H9 (cell line): ENCODE results near the gene TOMT. TPM values are rescaled to one million over a fixed set of nuclear protein-coding genes. Genes with fewer than 3 reads are reported as not detected.

ENCODE experiments used
- DNase-seq: peaks from one replicate; pipeline ENCODE4 v3.0.0-alpha.2; 2017
- H2AFZ ChIP-seq: one replicate; pipeline ENCODE4 v1.6.1; 2013; ENCODE audit warnings: mild to moderate bottlenecking, low read length, control low read depth, moderate library complexity
- H2AK5ac ChIP-seq: 2 replicates; pipeline ENCODE4 v1.6.1; 2013; ENCODE audit warnings: low read length, control low read depth, mixed read lengths; ENCODE audit not compliant: insufficient read length
- H2BK120ac ChIP-seq: one replicate; pipeline ENCODE4 v1.6.1; 2013; ENCODE audit warnings: low read depth, mild to moderate bottlenecking, low read length, control low read depth, inconsistent platforms; ENCODE audit not compliant: poor library complexity, severe bottlenecking
- H2BK12ac ChIP-seq: 2 replicates; pipeline ENCODE4 v1.6.1; 2013; ENCODE audit warnings: low read length, control low read depth, mixed read lengths, low read depth; ENCODE audit not compliant: insufficient read length
- H2BK15ac ChIP-seq: 2 replicates; pipeline ENCODE4 v1.6.1; 2013; ENCODE audit warnings: low read depth, low read length, control low read depth
- H2BK20ac ChIP-seq: one replicate; pipeline ENCODE4 v1.6.1; 2013; ENCODE audit warnings: low read depth, mild to moderate bottlenecking, low read length, control low read depth, inconsistent platforms; ENCODE audit not compliant: poor library complexity, severe bottlenecking
- H2BK5ac ChIP-seq: 2 replicates; pipeline ENCODE4 v1.6.1; 2013; ENCODE audit warnings: low read length, control low read depth, mixed read lengths; ENCODE audit not compliant: insufficient read length
- H3K14ac ChIP-seq: 2 replicates; pipeline ENCODE4 v1.6.1; 2013; ENCODE audit warnings: low read length, control low read depth; ENCODE audit not compliant: insufficient read depth
- H3K18ac ChIP-seq: 2 replicates; pipeline ENCODE4 v1.6.1; 2013; ENCODE audit warnings: low read depth, mild to moderate bottlenecking, mixed read lengths, low read length, control low read depth; ENCODE audit not compliant: insufficient read length
- H3K23ac ChIP-seq: 2 replicates; pipeline ENCODE4 v1.6.1; 2013; ENCODE audit warnings: low read length, control low read depth, mixed read lengths, low read depth; ENCODE audit not compliant: insufficient read length
- H3K23me2 ChIP-seq: 2 replicates; pipeline ENCODE4 v1.6.1; 2013; ENCODE audit warnings: low read depth, mild to moderate bottlenecking, mixed read lengths, low read length, control low read depth; ENCODE audit not compliant: insufficient read length, poor library complexity, severe bottlenecking
- H3K27ac ChIP-seq: 2 replicates; pipeline ENCODE4 v1.5.1; 2013; ENCODE audit warnings: low read length, control low read depth, mixed read lengths, low read depth; ENCODE audit not compliant: insufficient read length
- H3K27me3 ChIP-seq: 2 replicates; pipeline ENCODE4 v1.6.1; 2013; ENCODE audit warnings: low read length, control low read depth, inconsistent platforms; ENCODE audit not compliant: insufficient read depth
- H3K4ac ChIP-seq: 2 replicates; pipeline ENCODE4 v1.6.1; 2013; ENCODE audit warnings: low read depth, mild to moderate bottlenecking, control low read depth, inconsistent platforms, low read length, moderate library complexity
- H3K4me1 ChIP-seq: 2 replicates; pipeline ENCODE4 v1.6.1; 2013; ENCODE audit warnings: low read length, control low read depth, inconsistent platforms; ENCODE audit not compliant: insufficient read depth
- H3K4me2 ChIP-seq: 2 replicates; pipeline ENCODE4 v1.6.1; 2013; ENCODE audit warnings: low read length, control low read depth, mixed read lengths; ENCODE audit not compliant: insufficient read length, insufficient read depth
- H3K56ac ChIP-seq: 2 replicates; pipeline ENCODE4 v1.6.1; 2013; ENCODE audit warnings: low read depth, mild to moderate bottlenecking, mixed read lengths, low read length, control low read depth; ENCODE audit not compliant: insufficient read length
- H3K79me1 ChIP-seq: 2 replicates; pipeline ENCODE4 v1.6.1; 2013; ENCODE audit warnings: low read depth, mild to moderate bottlenecking, moderate library complexity, low read length, control low read depth, inconsistent platforms; ENCODE audit not compliant: insufficient read depth, poor library complexity, severe bottlenecking
- H3K79me2 ChIP-seq: 2 replicates; pipeline ENCODE4 v1.6.1; 2013; ENCODE audit warnings: low read length, control low read depth, inconsistent platforms; ENCODE audit not compliant: insufficient read depth
- H3K9ac ChIP-seq: 2 replicates; pipeline ENCODE4 v1.6.1; 2013; ENCODE audit warnings: low read length, control low read depth, mixed read lengths; ENCODE audit not compliant: insufficient read length; ENCODE audit errors: extremely low read depth
- H3K9me3 ChIP-seq: one replicate; pipeline ENCODE4 v1.6.1; 2013; ENCODE audit warnings: low read depth, low read length, inconsistent platforms; ENCODE audit not compliant: control insufficient read depth
- H3T11ph ChIP-seq: one replicate; pipeline ENCODE4 v1.6.1; 2013; ENCODE audit warnings: mild to moderate bottlenecking, low read length, control low read depth, inconsistent platforms
- H4K20me1 ChIP-seq: one replicate; pipeline ENCODE4 v1.6.1; 2013; ENCODE audit not compliant: control insufficient read depth, insufficient read length, insufficient read depth
- H4K5ac ChIP-seq: 2 replicates; pipeline ENCODE4 v1.6.1; 2013; ENCODE audit warnings: low read depth, mild to moderate bottlenecking, mixed read lengths, low read length, control low read depth; ENCODE audit not compliant: insufficient read length
- H4K8ac ChIP-seq: replicated peaks from 2 replicates; pipeline ENCODE4 v1.6.1; 2013; ENCODE audit warnings: low read length, control low read depth, mixed read lengths, low read depth; ENCODE audit not compliant: insufficient read length
- H4K91ac ChIP-seq: 2 replicates; pipeline ENCODE4 v1.6.1; 2013; ENCODE audit warnings: low read depth, mild to moderate bottlenecking, moderate library complexity, mixed read lengths, low read length, control low read depth; ENCODE audit not compliant: insufficient read length
- H3K27ac Mint-ChIP-seq, 3 experiments: 2 replicates in 2 of 3; 3 replicates in 1 of 3; pipeline ENCODE4 v1.8.0; 2020 to 2021; ENCODE audit warnings: mixed read lengths in 3 of 3, mild to moderate bottlenecking in 1 of 3, moderate library complexity in 1 of 3
- H3K27me3 Mint-ChIP-seq: 2 replicates; pipeline ENCODE4 v1.8.0; 2021; ENCODE audit warnings: low read depth, mild to moderate bottlenecking, moderate library complexity, mixed read lengths
- H3K36me3 Mint-ChIP-seq, 3 experiments: 2 replicates in 2 of 3; 3 replicates in 1 of 3; pipeline ENCODE4 v1.8.0; 2020 to 2021; ENCODE audit warnings: low read depth in 3 of 3, mixed read lengths in 3 of 3; ENCODE audit not compliant: insufficient read depth in 1 of 3
- H3K4me1 Mint-ChIP-seq, 2 experiments: 2 replicates each; pipeline ENCODE4 v1.8.0; 2020; ENCODE audit warnings: mixed read lengths in 2 of 2
- H3K4me3 Mint-ChIP-seq, 2 experiments: 2 replicates in 1 of 2; 3 replicates in 1 of 2; pipeline ENCODE4 v1.8.0; 2020 to 2021; ENCODE audit warnings: mild to moderate bottlenecking in 2 of 2, mixed read lengths in 2 of 2, moderate library complexity in 1 of 2
- H3K9me3 Mint-ChIP-seq, 2 experiments: 2 replicates in 1 of 2; 3 replicates in 1 of 2; pipeline ENCODE4 v1.8.0; 2020; ENCODE audit warnings: mild to moderate bottlenecking in 2 of 2, mixed read lengths in 2 of 2, moderate library complexity in 1 of 2
- CTCF ChIP-seq: fragments of 200-600 bp; sonication (generic); conservative IDR thresholded peaks from 3 replicates; pipeline ENCODE4 v1.8.0; 2021; ENCODE audit warnings: antibody characterized with exemption, mild to moderate bottlenecking
- WGBS: extraction: QIAGEN DNeasy Blood & Tissue Kit; methylation state at CpG from one replicate; pipeline ENCODE4 v1.1.7; 2013; ENCODE audit warnings: missing lambda C conversion rate, low lambda C conversion rate, mixed read lengths; ENCODE audit not compliant: insufficient read length; ENCODE audit errors: extremely low coverage; 5-methylcytosine and 5-hydroxymethylcytosine counted together
- total RNA-seq: library from RNA; stranded (reverse); gene quantifications from 2 replicates; pipeline ENCODE4 v1.2.1, GENCODE V29; 2021

TOMT gene
- total RNA-seq, 1 experiment from 2014 or later, result not detected

GRCh38 chr11:72136684-72137262 lies 31.0 kb downstream of the TOMT start:
- H3K9ac ChIP-seq, result no peak overlapping the region
- H3K4me3 Mint-ChIP-seq, result no peak overlapping the region
- no peak overlapping the region for H2BK15ac ChIP-seq
- H3T11ph ChIP-seq, result no peak overlapping the region
- H3K27ac ChIP-seq, result no peak overlapping the region
- peaks cover 0 to 5% of the 10 kb centered on the region in 2 experiments; a peak in 2 of 4 replicates for H3K4me1 Mint-ChIP-seq
- H3K18ac ChIP-seq, result no peak overlapping the region
- H3K9me3 ChIP-seq, result no peaks in the 10 kb centered on the region
- H3K9me3 Mint-ChIP-seq, result no peaks in the 10 kb centered on the region
- no peak overlapping the region for H2BK20ac ChIP-seq
- H4K20me1 ChIP-seq, result no peaks in the 10 kb centered on the region
- H2AK5ac ChIP-seq, result no peak overlapping the region
- no peak overlapping the region for H3K23ac ChIP-seq
- no peak overlapping the region for H2AFZ ChIP-seq
- H4K91ac ChIP-seq, result no peak overlapping the region
- no peak overlapping the region for H3K56ac ChIP-seq
- H3K27me3 Mint-ChIP-seq, result peaks cover 19% of the 10 kb centered on the region
- no peak overlapping the region for H2BK5ac ChIP-seq
- WGBS, result no CpG with 5 or more reads among the region's 4 CpGs
- H2BK12ac ChIP-seq, result no peak overlapping the region
- H3K27ac Mint-ChIP-seq, result no peak overlapping the region
- no peaks in the 10 kb centered on the region; the same call in none of the 2 replicates for H3K4me1 ChIP-seq
- H4K5ac ChIP-seq, result no peak overlapping the region
- no peak overlapping the region for H4K8ac ChIP-seq
- no peak overlapping the region for H3K4me2 ChIP-seq
- no peak overlapping the region for H2BK120ac ChIP-seq
- DNase-seq, result no peak
- H3K23me2 ChIP-seq, result no peaks in the 10 kb centered on the region
- TF ChIP-seq CTCF, result no peak
- no peaks in the 10 kb centered on the region for H3K36me3 Mint-ChIP-seq
- H3K79me2 ChIP-seq, result no peaks in the 10 kb centered on the region
- H3K79me1 ChIP-seq, result no peaks in the 10 kb centered on the region
- H3K4ac ChIP-seq, result no peak overlapping the region
- H3K27me3 ChIP-seq, result no peaks in the 10 kb centered on the region
- H3K14ac ChIP-seq, result no peak overlapping the region
